AG20443 (cell line): ENCODE measurements around the gene GNS.
"Not testable (repeated sequence)": the region's sequence is repeated elsewhere in the genome, so short reads cannot be mapped to it uniquely, and the experiment has no call there.

Source experiments
- DNase-seq: peaks from one replicate; pipeline ENCODE4 v3.0.0; 2012; ENCODE audit warnings: low spot score, mixed read lengths

GNS gene

DNA sequence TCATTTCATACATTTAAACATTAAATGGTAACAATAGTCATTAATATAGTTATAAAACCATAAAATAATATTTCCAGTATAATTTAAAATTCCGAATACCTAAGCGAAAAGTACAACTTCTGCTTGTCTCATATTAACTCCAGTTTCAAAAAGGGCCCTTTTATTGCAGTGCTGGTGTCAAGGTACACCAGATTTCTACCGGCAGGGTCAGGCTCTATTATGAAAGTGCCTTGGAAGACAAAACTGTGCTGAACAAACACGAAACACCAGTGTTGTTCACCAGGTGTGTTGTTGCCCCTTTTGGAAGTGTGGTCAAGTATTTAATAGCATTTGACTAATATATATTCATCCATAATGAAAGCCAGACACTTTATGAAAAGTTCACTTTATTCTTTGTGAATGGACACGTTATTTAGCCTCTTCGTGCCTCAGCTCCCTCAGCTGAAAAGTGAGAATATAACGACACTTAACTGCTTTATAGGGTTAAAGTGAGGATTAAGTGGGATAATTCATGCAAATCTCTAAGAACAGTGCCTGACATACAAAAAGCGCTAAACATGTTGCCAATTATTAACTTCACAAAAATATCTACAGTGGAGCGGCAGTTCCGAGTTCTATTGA, 20.3 kb upstream of the GNS start:
- DNase-seq = no peak

DNA sequence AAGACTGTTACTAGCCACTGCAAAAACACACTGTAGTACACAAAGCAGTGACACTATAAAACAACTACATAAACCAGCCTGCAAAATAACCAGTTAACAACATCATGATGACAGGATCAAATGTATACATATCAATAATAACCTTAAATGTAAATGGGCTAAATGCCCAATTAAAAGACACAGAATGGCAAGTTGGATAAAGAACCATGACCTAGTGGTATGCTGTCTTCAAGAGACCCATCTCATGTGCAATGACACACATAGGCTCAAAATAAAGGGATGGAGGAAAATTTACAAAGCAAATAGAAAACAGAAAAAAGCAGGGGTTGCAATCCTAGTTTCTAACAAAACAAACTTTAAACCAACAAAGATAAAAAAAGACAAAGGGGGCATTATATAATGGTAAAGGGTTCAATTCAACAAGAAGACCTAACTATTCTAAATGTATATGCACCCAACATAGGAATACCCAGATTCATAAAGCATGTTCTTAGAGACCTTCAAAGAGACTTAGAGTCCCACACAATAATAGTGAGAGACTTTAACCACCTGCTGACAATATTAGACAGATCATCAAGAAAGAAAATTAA, 16.0 kb upstream of the GNS start:
- not testable (repeated sequence) for DNase-seq

DNA sequence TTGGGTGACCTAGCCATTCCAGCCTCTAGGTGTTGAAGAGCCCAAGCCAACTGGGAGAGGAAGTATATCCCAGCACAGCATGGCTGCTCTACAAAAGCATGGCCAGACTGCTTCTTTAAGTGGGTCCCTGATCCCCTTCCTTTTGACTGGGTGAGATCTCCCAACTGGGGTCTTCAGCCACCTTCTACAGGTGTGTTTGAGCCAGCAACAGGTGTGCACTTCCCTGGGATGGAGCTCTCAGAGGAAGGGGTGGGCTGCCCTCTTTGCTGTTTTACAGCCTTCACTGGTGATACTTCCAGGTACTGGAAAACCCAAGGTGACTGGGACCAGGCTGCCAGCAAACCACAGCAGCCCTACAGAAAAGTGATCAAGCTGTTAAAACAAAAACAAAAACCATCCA, 14.2 kb upstream of the GNS start:
- no peak for DNase-seq

DNA sequence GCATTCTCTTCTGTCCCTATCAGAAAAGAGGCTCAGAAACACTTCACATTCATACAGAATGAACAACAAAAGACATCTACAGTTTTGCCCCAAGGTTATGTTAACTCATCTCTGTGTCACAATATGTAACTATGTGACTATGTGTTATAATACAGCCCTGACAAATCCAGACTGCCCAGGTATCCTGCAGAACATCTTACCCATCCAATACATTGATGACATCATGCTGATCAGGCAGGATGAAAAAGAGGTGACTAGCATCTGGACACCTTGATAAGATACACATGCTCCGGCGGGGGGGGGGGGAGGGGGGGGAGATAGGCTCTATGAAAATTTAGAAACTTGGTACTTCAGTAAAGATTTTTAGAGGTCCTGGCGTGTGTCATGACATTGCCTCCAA, 8.3 kb upstream of the GNS start:
- DNase-seq = no peak

DNA sequence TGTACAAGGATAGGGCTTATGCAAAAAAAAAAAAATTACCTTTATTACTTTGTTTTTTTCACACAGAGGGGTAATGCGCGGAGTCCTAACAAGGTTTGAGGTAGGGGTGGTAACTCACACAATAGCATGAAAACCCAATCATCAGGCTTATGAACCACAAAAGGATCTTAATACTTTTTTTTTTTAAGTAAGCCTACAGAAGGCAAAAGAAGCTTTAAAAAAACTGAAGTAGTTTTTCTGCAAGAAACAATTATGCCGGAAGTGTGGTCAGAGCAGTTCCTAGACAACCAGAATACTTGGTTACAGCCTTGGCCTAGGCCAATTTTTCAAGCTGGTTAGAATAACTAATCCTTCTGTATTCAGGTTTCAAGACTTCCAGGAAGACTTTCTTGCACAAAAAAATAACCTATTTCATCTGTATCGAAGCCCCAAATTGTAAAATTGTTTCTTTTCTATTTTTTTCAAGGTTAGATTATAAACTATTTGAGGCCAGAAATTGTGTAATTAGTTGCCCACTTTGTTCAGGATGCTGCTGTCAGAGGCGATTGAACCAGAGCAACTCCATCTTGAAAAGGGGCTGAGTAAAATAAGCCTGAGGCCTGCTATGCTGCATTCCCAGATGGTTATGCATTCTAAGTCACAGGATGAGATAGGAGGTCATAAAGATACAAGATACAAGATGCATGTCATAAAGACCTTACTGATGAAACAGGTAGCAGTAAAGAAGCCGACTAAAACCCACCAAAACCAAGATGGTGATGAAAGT, 1.8 kb upstream of the GNS start:
- DNase-seq = no peak

DNA sequence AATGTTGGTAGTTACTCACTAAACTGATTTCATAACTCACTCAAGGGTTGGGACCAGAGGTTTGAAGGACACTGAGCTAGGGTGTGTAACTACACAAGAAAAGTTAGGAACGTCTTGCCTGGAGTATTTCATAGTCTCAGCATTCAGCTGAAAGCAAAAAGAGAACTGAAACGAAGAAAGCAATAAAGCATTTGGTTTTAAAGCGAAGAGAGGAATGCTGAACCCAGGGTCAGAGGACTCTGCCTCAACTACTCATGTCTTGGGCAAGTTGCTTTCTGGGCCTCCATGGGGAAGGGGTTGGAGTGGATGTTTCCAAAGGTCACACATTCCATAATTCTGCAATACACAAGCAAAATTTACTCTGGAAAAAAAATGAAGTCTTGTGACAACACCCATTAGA, 1.4 kb downstream of the GNS start:
- DNase-seq = no peak

DNA sequence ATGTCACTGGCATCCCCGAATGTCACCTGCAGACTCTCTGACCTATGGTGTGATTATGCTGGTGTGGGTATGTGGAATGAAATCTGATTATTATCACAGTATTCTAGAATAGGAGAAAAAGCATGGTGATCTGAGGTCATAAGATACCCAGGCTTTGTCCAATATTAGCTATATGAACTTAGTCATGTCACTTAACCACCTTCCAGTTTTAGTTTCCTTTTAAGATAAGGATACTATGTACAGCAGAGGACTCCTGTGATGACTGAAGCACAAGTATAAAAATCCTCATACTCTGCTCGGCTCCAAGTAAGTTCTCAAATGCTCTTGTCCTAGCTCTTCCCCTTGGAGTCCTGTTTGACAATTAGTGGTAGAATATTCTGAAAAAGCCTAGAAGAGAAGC, 2.8 kb downstream of the GNS start:
- DNase-seq = no peak

DNA sequence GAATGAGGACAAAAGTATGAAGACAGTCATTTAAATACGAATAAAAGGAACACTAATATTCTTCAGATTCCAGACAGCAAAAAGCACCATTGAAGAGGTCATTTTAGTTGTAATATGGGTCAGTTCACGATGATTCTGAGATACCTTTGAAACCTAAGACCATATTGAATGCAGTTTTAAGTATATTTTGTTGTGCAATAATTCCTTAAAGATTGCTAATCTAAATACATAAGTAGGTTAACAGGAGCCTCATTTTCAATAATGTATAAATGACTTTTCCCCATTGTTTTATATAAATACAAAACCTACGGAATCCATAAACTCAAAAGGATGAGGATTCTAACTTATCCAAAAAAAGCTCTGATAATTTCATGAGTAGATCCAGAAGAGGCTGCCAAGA, 5.8 kb downstream of the GNS start:
- no peak for DNase-seq

DNA sequence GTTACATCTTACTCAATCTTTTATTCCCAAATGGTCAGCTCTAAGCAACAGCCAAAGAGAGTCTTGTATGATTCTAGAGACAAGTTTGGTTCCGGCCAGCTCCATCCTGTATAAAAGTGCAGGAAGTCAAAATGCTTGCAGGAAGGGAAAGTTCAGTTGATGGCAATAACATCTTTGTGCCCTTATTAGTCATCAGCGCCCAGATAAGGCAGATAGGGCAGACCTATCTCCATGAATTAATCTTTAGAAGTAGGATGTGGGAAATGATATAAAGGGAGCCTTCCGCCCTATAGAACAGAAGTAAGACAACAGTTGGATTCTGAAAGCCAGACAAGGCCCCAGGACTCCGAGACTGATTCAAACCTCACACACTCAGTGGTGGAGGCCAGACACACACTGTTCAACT, 6.4 kb downstream of the GNS start:
- no peak for DNase-seq

DNA sequence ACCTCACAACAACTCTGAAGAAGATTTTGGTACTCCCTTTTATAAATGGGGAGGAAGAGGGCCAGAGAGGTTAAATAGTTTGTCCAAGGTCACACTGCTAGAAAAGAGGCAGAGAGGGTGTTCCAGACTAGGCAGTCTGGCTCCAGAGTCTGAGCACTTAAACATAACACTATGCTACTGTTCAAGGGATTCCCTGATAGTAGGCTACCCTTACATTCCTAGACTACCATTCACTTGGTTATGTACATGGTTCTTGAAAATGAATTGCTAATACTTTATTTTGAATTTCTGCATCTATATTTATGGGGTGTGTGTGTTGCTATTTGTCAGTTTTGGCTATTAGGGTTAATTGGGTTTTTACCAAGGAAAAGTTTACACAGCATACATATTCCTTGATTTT, 7.2 kb downstream of the GNS start:
- no peak for DNase-seq

DNA sequence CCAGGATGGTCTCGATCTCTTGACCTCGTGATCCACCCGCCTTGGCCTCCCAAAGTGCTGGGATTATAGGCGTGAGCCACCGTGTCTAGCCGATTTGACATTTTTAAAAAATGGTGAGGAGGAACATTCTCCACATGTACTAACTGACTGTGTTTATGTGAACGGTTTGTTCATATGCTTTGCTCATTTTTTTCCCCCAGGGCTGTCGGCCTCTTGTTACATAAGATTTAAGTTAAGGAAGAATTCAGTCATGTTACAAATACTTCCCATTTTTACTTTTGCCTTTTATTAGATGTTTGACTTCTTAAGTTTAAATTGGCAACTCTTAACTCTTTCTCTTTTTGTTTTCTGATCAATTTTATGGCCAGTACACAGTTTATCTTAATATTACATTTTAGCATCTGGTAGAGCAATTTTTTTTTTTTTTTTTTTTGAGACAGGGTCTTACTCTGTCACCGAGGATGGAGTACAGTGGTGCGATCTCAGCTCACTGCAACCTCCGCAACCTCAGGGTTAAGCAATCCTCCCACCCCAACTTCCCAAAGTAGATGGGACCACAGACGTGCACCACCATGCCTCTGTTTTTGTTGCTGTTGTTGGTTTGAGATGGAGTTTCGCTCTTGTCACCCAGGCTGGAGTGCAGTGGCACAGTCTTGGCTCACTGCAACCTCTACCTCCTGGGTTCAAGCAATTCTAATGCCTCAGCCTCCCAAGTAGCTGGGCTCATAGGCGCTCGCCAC, 9.6 kb downstream of the GNS start:
- DNase-seq = no peak

DNA sequence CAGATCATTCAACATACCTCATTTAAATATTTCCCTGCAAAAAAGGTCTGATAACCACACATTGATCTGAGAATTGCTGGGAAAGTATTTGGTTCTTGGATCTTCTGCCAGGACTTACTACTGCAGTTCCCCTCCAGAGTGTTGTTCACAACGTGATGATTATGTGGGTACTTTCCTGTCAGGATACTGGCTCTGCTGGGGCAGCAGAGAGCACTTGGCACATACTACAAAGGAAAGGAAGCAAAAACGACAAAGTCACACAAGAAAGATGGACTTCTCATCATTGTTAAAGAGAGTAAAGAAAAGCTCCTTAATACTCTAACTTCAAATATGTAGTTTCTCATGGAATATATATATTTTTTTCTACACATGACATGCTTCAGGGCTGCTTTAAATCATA, 11.5 kb downstream of the GNS start:
- no peak for DNase-seq

DNA sequence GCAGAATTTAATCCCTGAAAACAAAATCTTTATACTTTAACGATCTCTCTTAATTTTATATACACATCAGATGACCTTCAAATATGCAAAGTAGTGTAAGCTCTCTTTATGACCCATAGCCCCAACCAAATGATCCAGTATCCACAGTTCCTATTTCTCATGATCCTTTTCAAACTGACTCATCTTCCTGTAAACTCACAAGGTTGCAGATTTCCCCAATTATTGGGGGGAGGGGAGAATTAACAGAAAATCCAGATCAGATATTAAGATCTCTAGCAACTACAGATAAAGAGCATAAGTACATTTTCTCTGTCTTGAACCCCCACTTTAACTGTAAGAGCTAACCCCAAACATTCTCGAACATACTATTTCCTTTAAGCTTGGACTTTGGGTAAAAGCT, 12.5 kb downstream of the GNS start:
- DNase-seq = peak; percentile 18

DNA sequence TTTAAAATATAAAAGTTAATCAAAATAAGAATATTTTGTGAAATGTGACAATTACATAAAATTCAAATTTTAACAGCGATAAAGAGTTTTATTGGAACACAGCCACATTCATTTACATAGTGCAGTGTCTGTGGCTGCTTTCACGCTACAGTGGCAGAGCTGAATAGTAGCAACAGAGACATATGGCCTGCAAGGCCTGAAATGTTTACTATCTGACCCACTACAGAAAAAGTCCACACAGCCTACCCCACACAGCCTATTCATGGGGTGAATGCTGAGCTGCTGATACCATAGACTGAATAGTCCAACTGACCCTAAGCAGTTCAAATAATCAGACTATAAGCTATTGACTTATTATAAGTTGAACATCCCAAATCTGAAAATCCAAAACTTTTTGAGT, 13.2 kb downstream of the GNS start:
- DNase-seq = no peak

DNA sequence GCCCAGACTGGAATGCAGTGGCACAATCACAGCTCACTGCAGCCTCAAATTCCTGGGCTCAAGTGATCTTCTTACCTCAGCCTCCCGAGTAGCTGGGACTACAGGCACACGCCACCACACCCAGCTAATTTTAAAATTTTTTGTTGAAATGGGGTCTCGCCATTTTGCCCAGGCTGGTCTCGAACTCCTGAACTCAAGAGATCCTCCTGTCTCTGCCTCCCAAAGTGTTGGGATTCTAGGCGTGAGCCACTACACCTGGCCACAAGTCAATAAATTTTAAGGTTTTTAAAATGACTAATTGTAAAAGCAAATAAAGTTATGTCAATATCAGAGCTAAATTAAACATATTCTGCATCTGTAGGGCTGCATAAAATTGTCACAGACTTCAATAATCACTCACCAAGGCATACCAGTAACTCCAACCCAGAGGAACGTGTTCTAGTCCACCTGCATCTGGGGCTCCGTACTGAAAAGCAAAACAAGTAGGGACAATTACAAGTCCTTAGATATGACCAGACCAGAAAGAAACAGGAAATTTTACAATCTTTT, 13.9 kb downstream of the GNS start:
- no peak for DNase-seq

DNA sequence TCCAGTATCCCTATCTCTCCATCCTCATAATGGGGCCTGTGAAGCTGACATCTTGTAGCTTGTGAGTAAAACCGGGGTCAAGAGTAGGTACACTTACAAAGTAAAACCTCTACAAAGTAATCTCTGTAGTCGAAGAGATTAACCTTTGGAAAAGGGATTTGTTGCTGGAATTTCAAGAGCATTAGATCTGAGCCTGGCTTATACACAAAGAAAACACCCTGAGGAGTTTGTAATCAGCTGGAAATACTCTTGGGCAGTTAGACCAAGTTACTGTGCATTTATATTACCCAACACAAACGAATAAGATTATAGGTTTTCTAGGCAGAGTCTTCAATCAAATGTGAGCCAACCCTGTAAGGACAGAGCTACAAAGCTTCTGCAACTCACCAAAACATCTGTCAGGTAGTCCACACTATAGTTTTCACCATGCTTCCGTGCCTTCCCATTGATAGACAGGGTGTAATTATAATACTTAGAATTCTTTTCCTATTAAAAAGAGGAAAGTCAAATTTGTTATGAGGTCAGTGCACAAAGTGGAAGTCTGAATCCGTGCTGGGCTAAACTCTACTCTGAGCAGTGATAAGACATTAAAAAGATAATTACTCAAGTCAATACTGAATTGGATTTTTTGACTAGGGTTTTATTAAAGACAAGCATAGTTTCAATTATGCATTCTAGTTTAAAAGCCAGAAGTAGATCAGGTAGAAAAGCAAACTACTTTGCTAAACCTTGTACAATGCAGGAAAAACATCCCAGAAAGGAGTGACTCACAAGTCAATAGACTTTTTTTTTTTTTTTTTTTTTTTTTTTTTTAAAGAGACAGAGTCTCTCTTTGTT, 14.6 kb downstream of the GNS start:
- DNase-seq = peak; percentile 49

DNA sequence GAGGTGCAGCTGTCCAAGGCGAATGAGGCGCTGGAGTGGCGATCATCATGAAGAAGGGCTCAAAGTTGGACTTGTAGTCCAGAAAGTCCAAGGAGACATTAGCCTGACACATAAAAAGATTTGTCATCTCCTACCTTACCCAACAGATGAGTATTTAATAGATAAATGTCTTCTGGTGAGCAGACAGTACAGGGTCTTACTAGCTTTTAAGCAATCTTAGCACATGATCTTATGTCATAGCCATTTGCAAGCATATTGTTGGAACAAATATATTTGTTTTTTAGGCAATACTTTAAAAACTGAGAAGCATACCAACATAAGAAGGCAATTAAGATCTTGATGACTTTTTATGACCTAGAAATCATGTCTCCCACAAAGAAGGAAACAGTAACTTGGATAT, 16.0 kb downstream of the GNS start:
- no peak for DNase-seq

DNA sequence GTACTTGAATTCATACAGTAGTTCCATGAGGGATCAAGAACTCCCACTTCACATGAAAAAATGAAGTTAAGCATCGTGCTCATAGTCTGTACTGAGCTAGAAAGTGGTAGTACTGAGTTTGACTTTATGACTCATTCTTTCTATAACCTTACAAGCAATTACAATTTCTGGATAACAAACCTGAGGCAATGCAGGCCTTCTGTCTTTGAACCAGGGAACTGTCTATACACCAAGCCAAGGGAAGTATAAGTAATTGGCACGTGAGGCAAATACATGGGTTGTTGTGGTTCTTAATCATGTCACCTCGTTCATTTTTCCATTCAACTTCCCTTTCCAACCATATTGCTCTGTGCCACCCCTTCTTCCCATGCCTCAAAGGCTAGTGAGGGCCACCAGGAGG, 16.8 kb downstream of the GNS start:
- no peak for DNase-seq

DNA sequence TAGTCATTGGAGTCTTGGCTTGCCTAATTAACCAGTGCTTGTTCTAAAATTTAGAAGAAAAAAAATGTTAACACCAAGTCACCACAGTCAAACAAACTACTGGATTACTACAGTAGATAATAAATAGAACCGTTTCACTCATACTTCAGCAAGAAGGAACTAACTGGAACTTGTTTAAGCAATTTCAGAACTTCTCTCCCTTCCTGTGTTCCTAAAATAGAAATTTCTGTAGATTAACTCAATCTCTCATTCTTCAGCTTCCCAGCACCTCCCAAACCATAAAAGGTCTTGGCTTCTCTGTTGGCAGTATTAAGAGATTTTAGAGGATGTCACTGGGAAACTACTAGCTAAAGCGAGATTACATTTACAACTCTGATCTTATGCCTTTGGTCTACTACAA, 18.6 kb downstream of the GNS start:
- no peak for DNase-seq

DNA sequence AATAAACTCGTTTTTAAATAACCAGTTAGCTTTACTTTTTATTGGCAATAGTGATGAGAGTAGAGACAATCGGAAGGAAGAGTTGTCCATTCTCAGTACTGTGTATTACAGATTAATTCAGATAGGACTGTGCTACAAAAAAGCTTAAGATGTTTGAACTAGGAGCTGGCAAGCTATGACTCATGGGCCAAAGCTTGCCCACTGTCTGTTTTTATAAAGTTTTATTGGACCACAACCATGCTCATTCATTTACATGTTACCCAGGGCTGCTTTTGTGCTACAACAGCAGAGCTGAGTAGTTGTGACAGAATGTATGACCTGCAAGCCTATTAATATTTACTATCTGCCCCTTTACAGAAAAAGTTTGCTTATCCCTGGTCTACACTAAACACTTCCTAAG, 19.4 kb downstream of the GNS start:
- DNase-seq = no peak

DNA sequence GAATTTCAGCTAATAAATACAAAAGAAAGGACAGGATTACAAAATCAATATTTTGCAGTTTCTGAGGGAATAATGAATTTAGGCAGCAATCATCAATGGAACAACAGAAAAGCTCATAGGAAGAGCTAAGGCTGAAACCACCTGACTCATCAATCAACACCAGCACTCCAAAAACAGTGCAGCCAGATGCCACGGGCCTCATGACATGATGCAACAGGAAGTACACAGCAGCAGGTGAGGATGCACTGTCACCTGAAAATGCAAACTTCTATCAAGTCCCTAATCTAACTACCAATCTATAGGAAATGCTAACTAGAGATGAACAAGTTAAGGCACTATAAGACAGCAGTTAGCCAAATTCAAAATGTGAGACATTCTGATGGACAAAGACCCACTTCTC, 21.7 kb downstream of the GNS start:
- no peak for DNase-seq

DNA sequence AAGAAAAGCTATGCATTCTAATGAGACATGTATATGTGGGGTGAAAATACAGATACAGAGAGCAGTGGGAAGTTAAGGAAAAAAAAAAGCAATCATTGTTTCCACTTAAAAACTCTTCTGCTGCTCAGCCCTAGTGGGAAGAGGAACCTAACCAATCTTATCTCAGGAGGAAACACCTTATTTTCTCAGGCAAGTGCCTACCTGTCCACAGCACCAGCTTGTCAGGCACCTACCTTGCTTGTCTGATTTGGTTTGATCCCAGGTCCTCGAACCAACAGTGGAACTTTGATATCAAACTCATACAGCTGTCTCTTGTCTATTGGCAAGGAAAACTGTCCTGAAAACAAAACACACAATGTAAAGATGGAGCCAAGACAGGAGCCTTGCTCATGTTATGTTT, 22.4 kb downstream of the GNS start:
- DNase-seq = no peak
